ENCODE results near the gene COPB2. TPM values are rescaled to one million over a fixed set of nuclear protein-coding genes. Genes with fewer than 3 reads are reported as not detected.
"Not testable (repeated sequence)": the region's sequence is repeated elsewhere in the genome, so short reads cannot be mapped to it uniquely, and the experiment has no call there.

COPB2 gene
- total RNA-seq, 1 donor = 164 TPM

DNA sequence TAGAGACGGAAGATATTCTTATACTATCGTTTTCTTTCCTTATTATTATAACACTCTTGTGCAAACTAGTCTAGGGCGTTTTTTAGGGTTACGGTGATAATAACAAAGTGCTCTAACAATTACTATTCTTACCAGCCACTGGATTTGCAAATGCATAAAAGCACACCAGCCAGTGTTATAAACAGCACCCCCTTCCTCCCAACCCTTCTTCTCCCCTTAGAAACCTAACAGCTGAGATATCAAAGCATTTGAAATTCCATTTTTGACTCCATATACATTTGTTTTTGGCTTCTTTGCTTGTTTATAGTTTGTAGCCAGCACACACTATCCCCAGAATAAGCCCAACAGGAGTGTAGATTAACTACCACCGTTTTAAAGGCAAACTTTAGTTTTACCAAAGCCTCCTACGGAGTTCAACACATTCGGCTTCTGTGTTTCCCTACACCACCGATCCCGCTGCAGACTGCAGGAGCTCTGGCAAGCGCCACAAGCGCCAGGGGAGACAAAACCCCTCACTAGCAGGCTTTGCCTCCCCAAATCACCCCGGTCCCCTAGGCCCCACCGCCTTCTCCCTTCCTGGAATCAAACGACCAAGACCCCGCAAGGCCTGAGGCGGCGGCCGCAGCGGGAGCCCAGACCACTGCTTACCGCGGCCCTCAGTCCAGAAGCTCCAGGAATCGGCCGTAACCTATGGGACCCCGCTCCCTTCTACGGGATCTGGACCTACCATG, 461 bp downstream of the COPB2 start:
- H3K4me2 ChIP-seq (ENCODE audit: insufficient read depth, low read length) = peak overlapping the region; percentile 92
- H3K27me3 ChIP-seq (ENCODE audit: insufficient read depth, low read length) = no peaks in the 10 kb centered on the region
- H3K36me3 ChIP-seq (ENCODE audit: insufficient read depth, low read length) = peaks cover 4% of the 10 kb centered on the region
- no peaks in the 10 kb centered on the region for H3K9me3 ChIP-seq (ENCODE audit: low read depth, low read length)
- H3K4me3 ChIP-seq (ENCODE audit: insufficient read depth, low read length) = peak overlapping the region; percentile 94
- peak overlapping the region; percentile 87 for H2AFZ ChIP-seq (ENCODE audit: low read length)
- H4K20me1 ChIP-seq (ENCODE audit: insufficient read depth, low read length) = peaks cover 44% of the 10 kb centered on the region
- peaks cover 60% of the 10 kb centered on the region for H3K79me2 ChIP-seq (ENCODE audit: insufficient read depth, low read length)
- peak overlapping the region; percentile 99 for H3K27ac ChIP-seq (ENCODE audit: low read depth, low read length)
- DNase-seq (ENCODE audit: insufficient read length, low spot score, missing footprints) = no peak
- TF ChIP-seq, protein P1, sequence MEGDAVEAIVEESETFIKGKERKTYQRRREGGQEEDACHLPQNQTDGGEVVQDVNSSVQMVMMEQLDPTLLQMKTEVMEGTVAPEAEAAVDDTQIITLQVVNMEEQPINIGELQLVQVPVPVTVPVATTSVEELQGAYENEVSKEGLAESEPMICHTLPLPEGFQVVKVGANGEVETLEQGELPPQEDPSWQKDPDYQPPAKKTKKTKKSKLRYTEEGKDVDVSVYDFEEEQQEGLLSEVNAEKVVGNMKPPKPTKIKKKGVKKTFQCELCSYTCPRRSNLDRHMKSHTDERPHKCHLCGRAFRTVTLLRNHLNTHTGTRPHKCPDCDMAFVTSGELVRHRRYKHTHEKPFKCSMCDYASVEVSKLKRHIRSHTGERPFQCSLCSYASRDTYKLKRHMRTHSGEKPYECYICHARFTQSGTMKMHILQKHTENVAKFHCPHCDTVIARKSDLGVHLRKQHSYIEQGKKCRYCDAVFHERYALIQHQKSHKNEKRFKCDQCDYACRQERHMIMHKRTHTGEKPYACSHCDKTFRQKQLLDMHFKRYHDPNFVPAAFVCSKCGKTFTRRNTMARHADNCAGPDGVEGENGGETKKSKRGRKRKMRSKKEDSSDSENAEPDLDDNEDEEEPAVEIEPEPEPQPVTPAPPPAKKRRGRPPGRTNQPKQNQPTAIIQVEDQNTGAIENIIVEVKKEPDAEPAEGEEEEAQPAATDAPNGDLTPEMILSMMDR (IDR thresholded peaks at IDR 0.05; ENCODE audit: extremely low read depth, low read depth, low read length) = no peak
- H3K4me1 ChIP-seq (ENCODE audit: insufficient read depth, low read length) = peaks cover 27% of the 10 kb centered on the region

DNA sequence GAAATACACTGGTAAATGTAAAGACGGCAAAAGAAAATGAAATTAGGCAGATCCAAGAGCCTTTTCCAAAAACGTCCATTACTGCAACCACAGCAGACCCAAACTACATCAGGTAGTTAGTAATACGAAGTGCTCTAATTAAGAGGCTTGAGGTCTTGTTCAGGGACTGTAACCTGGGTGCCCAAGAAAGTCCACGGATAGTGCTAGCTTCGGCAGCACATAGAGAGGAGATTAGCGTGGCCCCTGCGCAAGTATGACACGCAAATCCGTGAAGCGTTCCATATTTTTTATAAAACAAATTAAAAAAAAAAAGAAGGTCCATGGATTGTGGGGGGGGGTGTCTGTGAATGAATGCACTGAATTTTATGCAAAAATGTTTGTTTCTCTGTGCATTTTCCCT, 1.4 kb downstream of the COPB2 start:
- Histone ChIP-seq H3K9me3 (ENCODE audit: low read depth, low read length) (no peaks in the 10 kb centered on the region), H4K20me1 (ENCODE audit: insufficient read depth, low read length) (peaks cover 51% of the 10 kb centered on the region), H2AFZ (ENCODE audit: low read length) (no peak overlapping the region), H3K36me3 (ENCODE audit: insufficient read depth, low read length) (peaks cover 9% of the 10 kb centered on the region), H3K27me3 (ENCODE audit: insufficient read depth, low read length) (no peaks in the 10 kb centered on the region), H3K4me1 (ENCODE audit: insufficient read depth, low read length) (peaks cover 27% of the 10 kb centered on the region), H3K27ac (ENCODE audit: low read depth, low read length) (peak overlapping the region; percentile 99), H3K4me3 (ENCODE audit: insufficient read depth, low read length) (peak overlapping the region; percentile 94), H3K4me2 (ENCODE audit: insufficient read depth, low read length) (peak overlapping the region; percentile 92), H3K79me2 (ENCODE audit: insufficient read depth, low read length) (peaks cover 68% of the 10 kb centered on the region)
- TF ChIP-seq, protein P1 (IDR thresholded peaks at IDR 0.05; ENCODE audit: extremely low read depth, low read depth, low read length) = no peak
- no peak for DNase-seq (ENCODE audit: insufficient read length, low spot score, missing footprints)

DNA sequence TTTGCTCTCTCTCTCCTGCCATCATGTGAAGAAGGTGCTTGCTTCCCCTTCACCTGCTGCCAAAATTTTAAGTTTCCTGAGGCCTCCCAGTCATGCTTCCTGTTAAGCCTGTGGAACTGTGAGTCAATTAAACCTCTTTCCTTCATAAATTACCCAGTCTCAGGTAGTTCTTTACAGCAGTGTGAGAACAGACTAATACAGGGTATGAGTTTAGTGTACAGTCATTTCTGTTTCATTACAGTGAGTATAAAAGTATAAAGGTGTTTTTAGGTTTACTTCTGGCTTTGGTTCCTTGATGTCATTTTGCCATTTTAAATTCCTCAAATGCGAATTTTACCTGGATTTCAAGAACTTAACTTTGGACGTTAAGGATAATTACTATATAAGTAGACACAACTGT, 7.2 kb downstream of the COPB2 start:
- not testable (repeated sequence) for H3K4me3 ChIP-seq (ENCODE audit: insufficient read depth, low read length); H3K4me2 ChIP-seq (ENCODE audit: insufficient read depth, low read length); H2AFZ ChIP-seq (ENCODE audit: low read length); H3K9me3 ChIP-seq (ENCODE audit: low read depth, low read length); H3K27me3 ChIP-seq (ENCODE audit: insufficient read depth, low read length); H3K27ac ChIP-seq (ENCODE audit: low read depth, low read length); DNase-seq (ENCODE audit: insufficient read length, low spot score, missing footprints)
- Histone ChIP-seq H4K20me1 (ENCODE audit: insufficient read depth, low read length) (peaks cover 75% of the 10 kb centered on the region), H3K79me2 (ENCODE audit: insufficient read depth, low read length) (peaks cover 98% of the 10 kb centered on the region), H3K36me3 (ENCODE audit: insufficient read depth, low read length) (peaks cover 62% of the 10 kb centered on the region), H3K4me1 (ENCODE audit: insufficient read depth, low read length) (peaks cover 18% of the 10 kb centered on the region)

DNA sequence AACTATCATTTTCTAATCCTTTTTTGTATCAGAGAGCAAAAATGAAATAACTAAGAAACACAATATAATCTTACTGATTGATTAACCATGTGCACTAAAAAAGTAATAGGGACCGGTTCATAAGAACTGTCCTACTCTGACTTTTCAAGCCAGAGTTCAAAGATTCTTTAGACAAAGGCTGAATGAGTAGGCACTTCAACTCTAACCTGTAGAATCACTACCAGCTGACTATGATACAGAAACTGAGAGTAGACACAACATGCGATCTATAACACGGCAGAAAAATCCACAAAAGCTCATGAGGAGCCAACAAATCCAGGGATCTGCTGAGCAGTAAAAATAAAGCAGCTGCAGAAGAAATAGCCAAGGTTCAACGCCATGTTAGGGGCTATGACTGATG, 8.9 kb downstream of the COPB2 start:
- TF ChIP-seq, protein P1 (IDR thresholded peaks at IDR 0.05; ENCODE audit: extremely low read depth, low read depth, low read length) = no peak
- H3K4me3 ChIP-seq (ENCODE audit: insufficient read depth, low read length) = no peak overlapping the region
- peaks cover 3% of the 10 kb centered on the region for H3K4me1 ChIP-seq (ENCODE audit: insufficient read depth, low read length)
- no peaks in the 10 kb centered on the region for H3K9me3 ChIP-seq (ENCODE audit: low read depth, low read length)
- H3K27me3 ChIP-seq (ENCODE audit: insufficient read depth, low read length) = no peaks in the 10 kb centered on the region
- H3K27ac ChIP-seq (ENCODE audit: low read depth, low read length) = no peak overlapping the region
- H3K36me3 ChIP-seq (ENCODE audit: insufficient read depth, low read length) = peaks cover 75% of the 10 kb centered on the region
- no peak overlapping the region for H2AFZ ChIP-seq (ENCODE audit: low read length)
- peaks cover 84% of the 10 kb centered on the region for H3K79me2 ChIP-seq (ENCODE audit: insufficient read depth, low read length)
- peaks cover 64% of the 10 kb centered on the region for H4K20me1 ChIP-seq (ENCODE audit: insufficient read depth, low read length)
- no peak overlapping the region for H3K4me2 ChIP-seq (ENCODE audit: insufficient read depth, low read length)
- no peak for DNase-seq (ENCODE audit: insufficient read length, low spot score, missing footprints)
